WTC11 (cell line): ENCODE measurements around the gene RASL10A. TPM values are rescaled to one million over a fixed set of nuclear protein-coding genes. Genes with fewer than 3 reads are reported as not detected.
A peak's percentile ranks its signal among the peaks of the same experiment; 100 is the strongest.

ENCODE experiments used
- ATAC-seq: fragments of 200-7000 bp; cut with Tn5 transposase; 2 replicates; pipeline ENCODE4 v1.10.0; 2021; ENCODE audit warnings: mild to moderate bottlenecking, moderate library complexity
- CTCF ChIA-PET: fragments of 300-600 bp; sonication (Branson Sonifier 250); formaldehyde crosslinking; loops from one replicate; lab custom pipeline; 2021; ENCODE audit warnings: antibody characterized with exemption; lab: Charles Lee
- POLR2A ChIA-PET: fragments of 350-600 bp; sonication (Branson Sonifier 250); formaldehyde crosslinking; loops from one replicate; lab custom pipeline; 2021; ENCODE audit warnings: antibody characterized with exemption; lab: Charles Lee
- DNase-seq: peaks from one replicate; pipeline ENCODE4 v3.0.0; 2021; ENCODE audit warnings: low spot score
- H3K27ac Mint-ChIP-seq: 2 replicates; pipeline ENCODE4 v1.8.0; 2021; ENCODE audit warnings: mixed read lengths
- H3K27me3 Mint-ChIP-seq: 2 replicates; pipeline ENCODE4 v1.8.0; 2021; ENCODE audit warnings: low read depth, mild to moderate bottlenecking, moderate library complexity, mixed read lengths
- H3K36me3 Mint-ChIP-seq: 2 replicates; pipeline ENCODE4 v1.8.0; 2021; ENCODE audit warnings: mixed read lengths
- H3K4me1 Mint-ChIP-seq: 2 replicates; pipeline ENCODE4 v1.8.0; 2022; ENCODE audit warnings: mixed read lengths
- H3K4me3 Mint-ChIP-seq: 2 replicates; pipeline ENCODE4 v1.8.0; 2021; ENCODE audit warnings: mild to moderate bottlenecking, moderate library complexity, mixed read lengths
- H3K9me3 Mint-ChIP-seq: 2 replicates; pipeline ENCODE4 v1.8.0; 2021; ENCODE audit warnings: mixed read lengths
- ATF1 ChIP-seq: sonication (generic); formaldehyde crosslinking; IDR thresholded peaks from 2 replicates; pipeline ENCODE4 v1.8.1; 2023; ENCODE audit warnings: mild to moderate bottlenecking, moderate library complexity, missing genetic modification reagents
- EMX1 ChIP-seq: fragments of 250-450 bp; sonication (Bioruptor Pico); IDR thresholded peaks from 2 replicates; pipeline ENCODE4 v1.8.0; 2021; ENCODE audit warnings: mild to moderate bottlenecking
- ERG ChIP-seq: fragments of 250-450 bp; sonication (Bioruptor Pico); IDR thresholded peaks from 2 replicates; pipeline ENCODE4 v1.8.0; 2021; ENCODE audit warnings: mild to moderate bottlenecking
- GRHL2 ChIP-seq: fragments of 250-450 bp; sonication (Bioruptor Pico); IDR thresholded peaks from 2 replicates; pipeline ENCODE4 v1.8.0; 2022; ENCODE audit warnings: mild to moderate bottlenecking, moderate library complexity; ENCODE audit not compliant: insufficient replicate concordance, severe bottlenecking
- JUN ChIP-seq: sonication (generic); formaldehyde crosslinking; IDR thresholded peaks from 2 replicates; pipeline ENCODE4 v1.8.0; 2023; ENCODE audit warnings: mild to moderate bottlenecking, missing genetic modification reagents
- MAX ChIP-seq: sonication (generic); formaldehyde crosslinking; IDR thresholded peaks from 2 replicates; pipeline ENCODE4 v1.8.0; 2022; ENCODE audit warnings: mild to moderate bottlenecking, missing genetic modification reagents
- NFATC4 ChIP-seq: fragments of 250-450 bp; sonication (Bioruptor Pico); IDR thresholded peaks from 2 replicates; pipeline ENCODE4 v1.9.0; 2021; ENCODE audit warnings: mild to moderate bottlenecking
- NR3C1 ChIP-seq: sonication (generic); formaldehyde crosslinking; conservative IDR thresholded peaks from 2 replicates; pipeline ENCODE4 v1.8.1; 2023; ENCODE audit warnings: low read depth, mild to moderate bottlenecking, missing genetic modification reagents
- SP1 ChIP-seq: sonication (generic); formaldehyde crosslinking; conservative IDR thresholded peaks from 2 replicates; pipeline ENCODE4 v1.8.1; 2022; ENCODE audit warnings: missing genetic modification reagents
- TEAD1 ChIP-seq: sonication (generic); formaldehyde crosslinking; IDR thresholded peaks from 2 replicates; pipeline ENCODE4 v1.8.0; 2022; ENCODE audit warnings: mild to moderate bottlenecking, missing genetic modification reagents
- ZNF121 ChIP-seq: sonication (generic); formaldehyde crosslinking; IDR thresholded peaks from 2 replicates; pipeline ENCODE4 v1.8.0; 2023; ENCODE audit warnings: missing genetic modification reagents
- ZNF219 ChIP-seq: sonication (generic); formaldehyde crosslinking; IDR thresholded peaks from 2 replicates; pipeline ENCODE4 v1.8.0; 2023; ENCODE audit warnings: missing genetic modification reagents, mild to moderate bottlenecking, borderline replicate concordance
- total RNA-seq: library from RNA; stranded (reverse); gene quantifications from 3 replicates; pipeline ENCODE4 v1.2.3, GENCODE V29; 2021
- TF ChIP-seq, protein P1 (sequence below): fragments of 250-450 bp; sonication (Bioruptor Pico); IDR thresholded peaks from 2 replicates; pipeline ENCODE4 v1.9.0; 2021; ENCODE audit warnings: moderate library complexity, mild to moderate bottlenecking, inconsistent platforms, borderline replicate concordance
- TF ChIP-seq, protein P2 (sequence below): sonication (generic); formaldehyde crosslinking; IDR thresholded peaks from 2 replicates; pipeline ENCODE4 v1.8.0; 2022; ENCODE audit warnings: mild to moderate bottlenecking, missing genetic modification reagents
- TF ChIP-seq, protein P3 (sequence below): sonication (generic); formaldehyde crosslinking; IDR thresholded peaks from 2 replicates; pipeline ENCODE4 v1.8.1; 2022; ENCODE audit warnings: low read depth, missing genetic modification reagents, borderline replicate concordance

RASL10A gene
- total RNA-seq, 1 experiment from 2014 or later: 1.6 TPM

DNA sequence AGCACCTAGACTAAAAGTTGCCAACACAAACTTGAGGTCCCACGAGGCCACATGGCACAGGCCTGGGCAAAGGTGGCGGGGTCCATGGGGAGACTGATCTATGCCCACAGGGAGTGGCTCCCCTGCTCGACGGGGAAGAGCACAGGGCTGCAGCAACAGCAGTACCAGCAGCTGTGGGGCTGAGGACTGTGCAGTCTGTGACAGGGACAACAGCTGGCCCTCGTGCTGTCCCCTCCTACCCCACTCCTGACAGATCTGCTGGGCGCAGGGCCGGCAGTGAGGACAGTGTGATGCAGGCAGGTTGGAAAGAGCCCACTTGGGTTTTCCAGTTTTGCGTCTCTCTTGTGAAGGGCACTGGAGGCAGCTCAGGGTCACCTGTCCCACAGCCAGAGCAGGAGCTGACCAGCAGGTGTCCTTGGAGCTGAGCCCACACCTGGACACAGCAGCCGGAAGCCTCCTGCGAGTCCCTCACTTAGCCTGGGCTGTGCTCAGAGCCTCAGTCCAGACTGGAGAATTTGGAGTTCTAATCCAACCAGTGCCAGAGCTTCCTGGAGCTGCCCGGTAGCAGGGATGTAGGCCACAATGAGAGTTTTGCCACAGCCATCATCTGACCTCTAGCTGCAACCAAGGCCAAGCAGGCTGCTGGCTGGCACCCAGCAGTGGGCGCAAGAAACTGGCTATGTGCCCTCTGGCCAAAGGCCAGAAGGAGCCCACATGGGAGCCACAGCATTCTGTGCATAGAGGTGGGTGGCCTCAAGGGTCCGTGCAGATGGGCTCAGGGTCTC lies 12.6 kb downstream of the RASL10A start:
- H3K4me3 Mint-ChIP-seq: no peak overlapping the region
- ChIA-PET CTCF (interaction anchor here (0.6 to 4.5 kb wide), 4 partner anchors 10 to 251 kb away, joined by 3 to 52 read pairs (median 6); partner anchors contain the start of gene THOC5), POLR2A (interaction anchor here (0.5 to 0.9 kb wide), 2 partner anchors 30 to 34 kb away, joined by 3 to 4 read pairs; partner anchors contain the start of gene EWSR1)
- DNase-seq (no peak), ATAC-seq (no peak)
- TF ChIP-seq ZNF121 (CRISPR knock-in tag): peak; percentile 33; the same call in 1 of the 2 replicates
- no peak for TF ChIP-seq MAX (CRISPR knock-in tag)
- H3K9me3 Mint-ChIP-seq: no peaks in the 10 kb centered on the region
- H3K36me3 Mint-ChIP-seq: peaks cover 24% of the 10 kb centered on the region
- H3K27ac Mint-ChIP-seq: peak overlapping the region; percentile 49; the same call in 1 of the 2 replicates
- H3K4me1 Mint-ChIP-seq: peaks cover 17% of the 10 kb centered on the region
- H3K27me3 Mint-ChIP-seq: peaks cover 4% of the 10 kb centered on the region; the same call in 1 of the 2 replicates

DNA sequence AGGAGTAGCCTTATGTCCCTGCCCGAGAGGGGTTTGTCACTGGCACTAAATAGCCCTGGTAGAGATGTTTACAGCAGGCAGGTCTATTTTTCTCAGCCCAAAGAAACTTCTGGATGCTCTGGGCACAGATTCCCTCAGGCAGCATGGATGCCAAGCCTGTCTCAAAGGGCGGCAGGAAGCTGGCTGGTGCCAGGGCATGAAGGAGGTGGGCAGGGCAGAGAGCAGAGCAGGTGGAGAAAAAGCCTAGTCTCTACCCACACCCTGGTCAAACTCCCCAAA lies 13.2 kb downstream of the RASL10A start:
- TF ChIP-seq, protein P1, sequence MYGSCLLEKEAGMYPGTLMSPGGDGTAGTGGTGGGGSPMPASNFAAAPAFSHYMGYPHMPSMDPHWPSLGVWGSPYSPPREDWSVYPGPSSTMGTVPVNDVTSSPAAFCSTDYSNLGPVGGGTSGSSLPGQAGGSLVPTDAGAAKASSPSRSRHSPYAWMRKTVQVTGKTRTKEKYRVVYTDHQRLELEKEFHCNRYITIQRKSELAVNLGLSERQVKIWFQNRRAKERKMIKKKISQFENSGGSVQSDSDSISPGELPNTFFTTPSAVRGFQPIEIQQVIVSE (CRISPR knock-in tag): no peak
- TF ChIP-seq, protein P2, sequence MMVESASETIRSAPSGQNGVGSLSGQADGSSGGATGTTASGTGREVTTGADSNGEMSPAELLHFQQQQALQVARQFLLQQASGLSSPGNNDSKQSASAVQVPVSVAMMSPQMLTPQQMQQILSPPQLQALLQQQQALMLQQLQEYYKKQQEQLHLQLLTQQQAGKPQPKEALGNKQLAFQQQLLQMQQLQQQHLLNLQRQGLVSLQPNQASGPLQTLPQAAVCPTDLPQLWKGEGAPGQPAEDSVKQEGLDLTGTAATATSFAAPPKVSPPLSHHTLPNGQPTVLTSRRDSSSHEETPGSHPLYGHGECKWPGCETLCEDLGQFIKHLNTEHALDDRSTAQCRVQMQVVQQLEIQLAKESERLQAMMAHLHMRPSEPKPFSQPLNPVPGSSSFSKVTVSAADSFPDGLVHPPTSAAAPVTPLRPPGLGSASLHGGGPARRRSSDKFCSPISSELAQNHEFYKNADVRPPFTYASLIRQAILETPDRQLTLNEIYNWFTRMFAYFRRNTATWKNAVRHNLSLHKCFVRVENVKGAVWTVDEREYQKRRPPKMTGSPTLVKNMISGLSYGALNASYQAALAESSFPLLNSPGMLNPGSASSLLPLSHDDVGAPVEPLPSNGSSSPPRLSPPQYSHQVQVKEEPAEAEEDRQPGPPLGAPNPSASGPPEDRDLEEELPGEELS (CRISPR knock-in tag): no peak
- TF ChIP-seq JUN (no peak), SP1 (CRISPR knock-in tag) (no peak), ZNF121 (CRISPR knock-in tag) (no peak), EMX1 (CRISPR knock-in tag) (no peak)
- ChIA-PET POLR2A (interaction anchor here (0.5 kb wide), 1 partner anchor 29 kb away, joined by 3 read pairs; no protein-coding TSS in a partner anchor), CTCF (interaction anchor here (0.6 to 4.5 kb wide), 5 partner anchors 11 to 252 kb away, joined by 3 to 52 read pairs (median 4); partner anchors contain the start of gene THOC5)
- H3K27me3 Mint-ChIP-seq: peaks cover 4% of the 10 kb centered on the region; the same call in 1 of the 2 replicates
- ATAC-seq: no peak
- no peak overlapping the region; the same call in 1 of the 2 replicates for H3K27ac Mint-ChIP-seq
- H3K36me3 Mint-ChIP-seq: peaks cover 29% of the 10 kb centered on the region
- no peaks in the 10 kb centered on the region for H3K9me3 Mint-ChIP-seq
- peaks cover 12% of the 10 kb centered on the region for H3K4me1 Mint-ChIP-seq
- H3K4me3 Mint-ChIP-seq: no peak overlapping the region
- DNase-seq: no peak

GRCh38 chr22:29301716-29302401 lies 13.6 kb downstream of the RASL10A start:
- H3K9me3 Mint-ChIP-seq: no peaks in the 10 kb centered on the region
- ChIA-PET POLR2A (interaction anchor here (0.9 kb wide), 1 partner anchor 14 kb away, joined by 3 read pairs; the partner anchor contains the start of gene RASL10A), CTCF (interaction anchor here (0.6 to 4.5 kb wide), 5 partner anchors 9 to 56 kb away, joined by 3 to 52 read pairs (median 4); no protein-coding TSS in a partner anchor)
- peak overlapping the region; percentile 84 for H3K27ac Mint-ChIP-seq
- peaks cover 34% of the 10 kb centered on the region for H3K36me3 Mint-ChIP-seq
- ATAC-seq (no peak), DNase-seq (no peak)
- no peak for TF ChIP-seq TEAD1 (CRISPR knock-in tag)
- TF ChIP-seq EMX1 (CRISPR knock-in tag): peak; percentile 71; the same call in 1 of the 2 replicates
- TF ChIP-seq, all 79 proteins: peak for 1
- H3K4me3 Mint-ChIP-seq: no peak overlapping the region
- peaks cover 4% of the 10 kb centered on the region; the same call in 1 of the 2 replicates for H3K27me3 Mint-ChIP-seq
- H3K4me1 Mint-ChIP-seq: peaks cover 12% of the 10 kb centered on the region

DNA sequence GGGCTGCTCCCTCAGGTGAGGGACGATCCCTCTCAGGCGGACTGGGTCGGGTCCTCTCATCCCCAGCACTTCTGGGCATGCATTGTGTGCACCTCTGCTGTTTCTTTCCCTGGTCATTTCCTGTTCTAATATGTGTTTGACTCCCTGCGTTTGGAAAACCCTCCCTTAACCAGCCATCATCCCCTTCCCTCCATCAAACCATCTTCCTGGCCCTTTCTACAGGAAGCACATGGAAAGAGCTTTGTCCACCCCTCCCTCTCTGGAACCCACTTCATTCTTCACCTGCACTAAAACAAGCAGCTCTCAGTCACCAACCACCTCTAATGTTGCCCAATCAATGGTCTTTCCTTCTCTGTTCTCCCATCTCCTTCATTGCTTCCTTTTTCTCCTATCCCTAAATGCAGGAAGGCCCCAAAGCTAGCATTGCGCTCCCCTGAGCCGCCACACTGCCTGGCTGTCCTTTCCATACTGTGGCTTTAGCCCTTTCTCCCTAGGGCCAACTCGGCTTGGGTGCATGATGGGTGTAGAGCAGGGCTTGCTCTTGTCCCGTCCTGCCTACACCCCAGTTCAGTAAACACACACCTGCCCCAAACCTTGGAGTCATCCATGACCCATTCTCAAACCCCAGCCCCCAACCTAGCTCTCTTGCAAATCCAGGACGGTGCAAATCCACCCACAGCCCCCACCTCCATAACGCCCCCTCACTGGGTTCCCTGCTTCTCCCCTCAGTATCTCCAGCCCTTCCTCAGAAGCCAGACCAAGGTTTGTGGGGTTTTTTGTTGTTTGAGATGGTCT lies 14.5 kb downstream of the RASL10A start:
- ATAC-seq (peak; percentile 3; the same call in 1 of the 2 replicates), DNase-seq (no peak)
- CTCF ChIA-PET: interaction anchor here (0.6 to 4.5 kb wide), 4 partner anchors 8 to 55 kb away, joined by 4 to 52 read pairs (median 6); no protein-coding TSS in a partner anchor
- H3K27me3 Mint-ChIP-seq: peaks cover 4% of the 10 kb centered on the region; the same call in 1 of the 2 replicates
- no peaks in the 10 kb centered on the region for H3K9me3 Mint-ChIP-seq
- H3K4me1 Mint-ChIP-seq: peaks cover 11% of the 10 kb centered on the region
- H3K36me3 Mint-ChIP-seq: peaks cover 42% of the 10 kb centered on the region
- H3K4me3 Mint-ChIP-seq: no peak overlapping the region
- POLR2A ChIA-PET: interaction anchor here (0.9 kb wide), 1 partner anchor 14 kb away, joined by 3 read pairs; the partner anchor contains the start of gene RASL10A
- peak overlapping the region; percentile 10 for H3K27ac Mint-ChIP-seq
- TF ChIP-seq GRHL2 (CRISPR knock-in tag) (no peak), NR3C1 (CRISPR knock-in tag) (no peak), EMX1 (CRISPR knock-in tag) (no peak; the same call in 1 of the 2 replicates), ATF1 (no peak), NFATC4 (peak; percentile 50; the same call in 1 of the 2 replicates), ERG (CRISPR knock-in tag) (peak; percentile 17; the same call in 1 of the 2 replicates), ZNF219 (no peak)
- TF ChIP-seq, protein P3, sequence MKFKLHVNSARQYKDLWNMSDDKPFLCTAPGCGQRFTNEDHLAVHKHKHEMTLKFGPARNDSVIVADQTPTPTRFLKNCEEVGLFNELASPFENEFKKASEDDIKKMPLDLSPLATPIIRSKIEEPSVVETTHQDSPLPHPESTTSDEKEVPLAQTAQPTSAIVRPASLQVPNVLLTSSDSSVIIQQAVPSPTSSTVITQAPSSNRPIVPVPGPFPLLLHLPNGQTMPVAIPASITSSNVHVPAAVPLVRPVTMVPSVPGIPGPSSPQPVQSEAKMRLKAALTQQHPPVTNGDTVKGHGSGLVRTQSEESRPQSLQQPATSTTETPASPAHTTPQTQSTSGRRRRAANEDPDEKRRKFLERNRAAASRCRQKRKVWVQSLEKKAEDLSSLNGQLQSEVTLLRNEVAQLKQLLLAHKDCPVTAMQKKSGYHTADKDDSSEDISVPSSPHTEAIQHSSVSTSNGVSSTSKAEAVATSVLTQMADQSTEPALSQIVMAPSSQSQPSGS (CRISPR knock-in tag): no peak
